ENCODE results near the gene TRPC3.

- TF ChIP-seq, protein P1, sequence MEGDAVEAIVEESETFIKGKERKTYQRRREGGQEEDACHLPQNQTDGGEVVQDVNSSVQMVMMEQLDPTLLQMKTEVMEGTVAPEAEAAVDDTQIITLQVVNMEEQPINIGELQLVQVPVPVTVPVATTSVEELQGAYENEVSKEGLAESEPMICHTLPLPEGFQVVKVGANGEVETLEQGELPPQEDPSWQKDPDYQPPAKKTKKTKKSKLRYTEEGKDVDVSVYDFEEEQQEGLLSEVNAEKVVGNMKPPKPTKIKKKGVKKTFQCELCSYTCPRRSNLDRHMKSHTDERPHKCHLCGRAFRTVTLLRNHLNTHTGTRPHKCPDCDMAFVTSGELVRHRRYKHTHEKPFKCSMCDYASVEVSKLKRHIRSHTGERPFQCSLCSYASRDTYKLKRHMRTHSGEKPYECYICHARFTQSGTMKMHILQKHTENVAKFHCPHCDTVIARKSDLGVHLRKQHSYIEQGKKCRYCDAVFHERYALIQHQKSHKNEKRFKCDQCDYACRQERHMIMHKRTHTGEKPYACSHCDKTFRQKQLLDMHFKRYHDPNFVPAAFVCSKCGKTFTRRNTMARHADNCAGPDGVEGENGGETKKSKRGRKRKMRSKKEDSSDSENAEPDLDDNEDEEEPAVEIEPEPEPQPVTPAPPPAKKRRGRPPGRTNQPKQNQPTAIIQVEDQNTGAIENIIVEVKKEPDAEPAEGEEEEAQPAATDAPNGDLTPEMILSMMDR (IDR thresholded peaks at IDR 0.05), result no peak
- TF ChIP-seq EZH2 (IDR thresholded peaks at IDR 0.05) (no peak), EZH2phosphoT487 (IDR thresholded peaks at IDR 0.05) (no peak)
Observed at GRCh38 chr4:121885115-121885514, 66.7 kb downstream of the TRPC3 start.
